ENCODE measurements around the gene DNMT3A.

DNA sequence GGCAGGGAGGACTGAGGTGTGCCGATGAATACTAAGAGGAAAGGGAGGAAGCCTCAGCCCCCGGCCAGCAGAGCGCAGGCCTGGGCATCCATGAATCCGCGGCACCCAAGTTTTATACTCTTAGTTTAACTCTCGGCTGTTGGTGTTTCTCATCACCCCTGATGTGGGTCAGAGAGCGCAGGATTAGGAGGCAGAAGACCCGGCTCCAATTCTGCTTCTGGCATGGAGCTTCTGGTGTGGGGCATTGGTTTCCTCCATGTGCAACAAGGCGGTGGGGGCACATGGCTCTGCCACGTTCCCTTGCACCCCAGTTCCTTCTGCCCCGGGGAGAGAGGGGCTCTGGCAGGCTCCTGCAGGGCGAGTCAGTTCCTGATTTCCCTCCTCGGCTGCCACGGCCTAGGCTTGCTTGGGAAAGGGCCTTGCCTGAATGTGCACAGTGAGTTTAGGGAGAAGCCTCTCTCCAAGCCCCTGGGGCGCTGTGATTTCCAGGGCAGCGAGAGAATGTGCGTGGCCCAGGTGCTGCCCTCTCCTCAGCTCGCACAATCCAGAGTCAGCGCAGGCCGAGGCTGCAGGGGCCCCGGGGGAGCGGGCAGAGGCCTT, 36.2 kb upstream of the DNMT3A start:
- TF ChIP-seq, protein P1, sequence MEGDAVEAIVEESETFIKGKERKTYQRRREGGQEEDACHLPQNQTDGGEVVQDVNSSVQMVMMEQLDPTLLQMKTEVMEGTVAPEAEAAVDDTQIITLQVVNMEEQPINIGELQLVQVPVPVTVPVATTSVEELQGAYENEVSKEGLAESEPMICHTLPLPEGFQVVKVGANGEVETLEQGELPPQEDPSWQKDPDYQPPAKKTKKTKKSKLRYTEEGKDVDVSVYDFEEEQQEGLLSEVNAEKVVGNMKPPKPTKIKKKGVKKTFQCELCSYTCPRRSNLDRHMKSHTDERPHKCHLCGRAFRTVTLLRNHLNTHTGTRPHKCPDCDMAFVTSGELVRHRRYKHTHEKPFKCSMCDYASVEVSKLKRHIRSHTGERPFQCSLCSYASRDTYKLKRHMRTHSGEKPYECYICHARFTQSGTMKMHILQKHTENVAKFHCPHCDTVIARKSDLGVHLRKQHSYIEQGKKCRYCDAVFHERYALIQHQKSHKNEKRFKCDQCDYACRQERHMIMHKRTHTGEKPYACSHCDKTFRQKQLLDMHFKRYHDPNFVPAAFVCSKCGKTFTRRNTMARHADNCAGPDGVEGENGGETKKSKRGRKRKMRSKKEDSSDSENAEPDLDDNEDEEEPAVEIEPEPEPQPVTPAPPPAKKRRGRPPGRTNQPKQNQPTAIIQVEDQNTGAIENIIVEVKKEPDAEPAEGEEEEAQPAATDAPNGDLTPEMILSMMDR (conservative IDR thresholded peaks at IDR 0.05; ENCODE audit: low read depth in 2 of 2): no peak
- no peak for TF ChIP-seq EZH2 (IDR thresholded peaks at IDR 0.05; ENCODE audit: low read depth, unreplicated experiment)

Data from GM23338 (cell line).